ENCODE measurements around the gene WAPL. TPM values are rescaled to one million over a fixed set of nuclear protein-coding genes. Genes with fewer than 3 reads are reported as not detected.

Gene WAPL
- total RNA-seq, 1 experiment from 2014 or later, result 24.5 TPM

GRCh38 chr10:86498598-86498997 is 23.0 kb downstream of the WAPL start:
- Histone ChIP-seq H3K4me1 (ENCODE audit: insufficient read depth, low read length) (no peaks in the 10 kb centered on the region), H3K4me3 (ENCODE audit: low read length) (no peak overlapping the region), H2AFZ (ENCODE audit: low read length) (no peak overlapping the region), H3K9me2 (replicated peaks; ENCODE audit: low read length) (no peaks in the 10 kb centered on the region), H3K27me3 (ENCODE audit: low read length) (no peaks in the 10 kb centered on the region), H3F3A (ENCODE audit: low read length, unreplicated experiment) (no peaks in the 10 kb centered on the region), H3K4me2 (ENCODE audit: low read length) (no peak overlapping the region), H4K20me1 (ENCODE audit: low read length) (peaks cover 10% of the 10 kb centered on the region; the same call in 1 of the 2 replicates), H3K36me3 (ENCODE audit: low read depth, low read length) (peaks cover 22% of the 10 kb centered on the region; the same call in 1 of the 2 replicates), H3K79me2 (ENCODE audit: low read length) (peaks cover 94% of the 10 kb centered on the region), H3K9ac (ENCODE audit: low read length) (no peak overlapping the region), H3K9me3 (ENCODE audit: low read length) (no peaks in the 10 kb centered on the region), H3K27ac (ENCODE audit: low read length) (no peak overlapping the region)
- no peak for TF ChIP-seq EZH2phosphoT487 (IDR thresholded peaks at IDR 0.05; ENCODE audit: borderline replicate concordance, low read length)
- no peak for TF ChIP-seq EZH2 (IDR thresholded peaks at IDR 0.05; ENCODE audit: low read length, unreplicated experiment)
- TF ChIP-seq, protein P1, sequence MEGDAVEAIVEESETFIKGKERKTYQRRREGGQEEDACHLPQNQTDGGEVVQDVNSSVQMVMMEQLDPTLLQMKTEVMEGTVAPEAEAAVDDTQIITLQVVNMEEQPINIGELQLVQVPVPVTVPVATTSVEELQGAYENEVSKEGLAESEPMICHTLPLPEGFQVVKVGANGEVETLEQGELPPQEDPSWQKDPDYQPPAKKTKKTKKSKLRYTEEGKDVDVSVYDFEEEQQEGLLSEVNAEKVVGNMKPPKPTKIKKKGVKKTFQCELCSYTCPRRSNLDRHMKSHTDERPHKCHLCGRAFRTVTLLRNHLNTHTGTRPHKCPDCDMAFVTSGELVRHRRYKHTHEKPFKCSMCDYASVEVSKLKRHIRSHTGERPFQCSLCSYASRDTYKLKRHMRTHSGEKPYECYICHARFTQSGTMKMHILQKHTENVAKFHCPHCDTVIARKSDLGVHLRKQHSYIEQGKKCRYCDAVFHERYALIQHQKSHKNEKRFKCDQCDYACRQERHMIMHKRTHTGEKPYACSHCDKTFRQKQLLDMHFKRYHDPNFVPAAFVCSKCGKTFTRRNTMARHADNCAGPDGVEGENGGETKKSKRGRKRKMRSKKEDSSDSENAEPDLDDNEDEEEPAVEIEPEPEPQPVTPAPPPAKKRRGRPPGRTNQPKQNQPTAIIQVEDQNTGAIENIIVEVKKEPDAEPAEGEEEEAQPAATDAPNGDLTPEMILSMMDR (conservative IDR thresholded peaks at IDR 0.05; ENCODE audit: low read depth, low read length), result no peak
- ChIA-PET CTCF (no interaction called here), POLR2A (ENCODE audit: unreplicated experiment) (no interaction called here)
- no peak for DNase-seq
- ATAC-seq, result no peak
- BruUV-seq (replicated peaks), result no TSS peak
- intact Hi-C loops (cut with micrococcal nuclease), result no loop called here

- POLR2A ChIA-PET (ENCODE audit: unreplicated experiment), result no interaction called here
- H3K27me3 ChIP-seq (ENCODE audit: low read length), result no peaks in the 10 kb centered on the region
- H3K36me3 ChIP-seq (ENCODE audit: low read depth, low read length), result peaks cover 22% of the 10 kb centered on the region; the same call in 1 of the 2 replicates
- TF ChIP-seq EZH2phosphoT487 (IDR thresholded peaks at IDR 0.05; ENCODE audit: borderline replicate concordance, low read length) (no peak), EZH2 (IDR thresholded peaks at IDR 0.05; ENCODE audit: low read length, unreplicated experiment) (no peak)
- TF ChIP-seq, protein P1 (conservative IDR thresholded peaks at IDR 0.05; ENCODE audit: low read depth, low read length), result no peak
- no peaks in the 10 kb centered on the region for H3K9me3 ChIP-seq (ENCODE audit: low read length)
- DNase-seq, result no peak
- BruUV-seq (replicated peaks), result no TSS peak
- no peak for ATAC-seq
- no peak overlapping the region for H3K9ac ChIP-seq (ENCODE audit: low read length)
- no peak overlapping the region for H3K4me3 ChIP-seq (ENCODE audit: low read length)
- CTCF ChIA-PET, result no interaction called here
- no peak overlapping the region for H2AFZ ChIP-seq (ENCODE audit: low read length)
- no peaks in the 10 kb centered on the region for H3K9me2 ChIP-seq (replicated peaks; ENCODE audit: low read length)
- H4K20me1 ChIP-seq (ENCODE audit: low read length), result peaks cover 10% of the 10 kb centered on the region; the same call in 1 of the 2 replicates
- H3F3A ChIP-seq (ENCODE audit: low read length, unreplicated experiment), result no peaks in the 10 kb centered on the region
- H3K4me1 ChIP-seq (ENCODE audit: insufficient read depth, low read length), result no peaks in the 10 kb centered on the region
- peaks cover 85% of the 10 kb centered on the region for H3K79me2 ChIP-seq (ENCODE audit: low read length)
- no peak overlapping the region for H3K4me2 ChIP-seq (ENCODE audit: low read length)
- H3K27ac ChIP-seq (ENCODE audit: low read length), result no peak overlapping the region
- intact Hi-C loops (cut with micrococcal nuclease), result no loop called here
Observed at GRCh38 chr10:86497621-86498020, 24.0 kb downstream of the WAPL start.

DNA sequence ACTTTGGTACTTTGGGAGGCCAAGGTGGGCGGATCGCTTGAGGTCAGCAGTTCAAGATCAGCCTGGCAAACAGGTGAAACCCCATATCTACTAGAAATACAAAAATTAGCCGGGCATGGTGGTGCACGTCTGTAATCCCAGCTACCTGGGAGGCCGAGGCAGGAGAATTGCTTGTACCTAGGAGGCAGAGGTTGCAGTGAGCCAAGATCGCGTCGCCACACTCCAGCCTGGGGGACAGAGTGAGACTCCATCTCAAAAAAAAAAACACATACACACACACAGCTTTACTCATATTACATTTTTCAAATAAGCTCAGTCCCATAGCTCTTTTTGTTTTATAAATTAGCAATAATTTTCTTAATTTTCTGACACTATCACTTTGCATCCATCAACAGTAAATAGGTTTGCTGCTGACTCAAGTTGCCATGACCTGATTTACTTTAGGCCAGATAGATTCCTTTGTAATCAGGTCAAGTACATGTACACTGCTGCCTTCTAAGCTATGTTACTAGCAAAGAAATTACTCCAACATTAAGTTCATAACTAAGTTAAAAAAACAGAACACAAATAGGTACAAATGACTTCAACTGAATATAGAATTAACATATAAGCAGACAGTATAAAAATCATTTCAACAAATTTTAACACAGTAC is 31.5 kb downstream of the WAPL start:
- Histone ChIP-seq H3K79me2 (ENCODE audit: low read length) (peaks cover 25% of the 10 kb centered on the region), H4K20me1 (ENCODE audit: low read length) (no peaks in the 10 kb centered on the region), H3K27me3 (ENCODE audit: low read length) (no peaks in the 10 kb centered on the region), H2AFZ (ENCODE audit: low read length) (no peak overlapping the region), H3K4me2 (ENCODE audit: low read length) (no peak overlapping the region), H3K9ac (ENCODE audit: low read length) (no peak overlapping the region), H3K9me2 (replicated peaks; ENCODE audit: low read length) (no peaks in the 10 kb centered on the region), H3K4me3 (ENCODE audit: low read length) (no peak overlapping the region), H3K36me3 (ENCODE audit: low read depth, low read length) (peaks cover 3% of the 10 kb centered on the region; the same call in 1 of the 2 replicates), H3K4me1 (ENCODE audit: insufficient read depth, low read length) (no peaks in the 10 kb centered on the region), H3K27ac (ENCODE audit: low read length) (no peak overlapping the region), H3K9me3 (ENCODE audit: low read length) (no peaks in the 10 kb centered on the region), H3F3A (ENCODE audit: low read length, unreplicated experiment) (no peaks in the 10 kb centered on the region)
- no peak for DNase-seq
- no peak for ATAC-seq
- intact Hi-C loops (cut with micrococcal nuclease), result no loop called here
- CTCF ChIA-PET, result no interaction called here
- POLR2A ChIA-PET (ENCODE audit: unreplicated experiment), result no interaction called here
- TF ChIP-seq, protein P1 (conservative IDR thresholded peaks at IDR 0.05; ENCODE audit: low read depth, low read length), result no peak
- TF ChIP-seq EZH2 (IDR thresholded peaks at IDR 0.05; ENCODE audit: low read length, unreplicated experiment) (no peak), EZH2phosphoT487 (IDR thresholded peaks at IDR 0.05; ENCODE audit: borderline replicate concordance, low read length) (no peak)
- BruUV-seq (replicated peaks), result no TSS peak

All from PC-3 (cell line).